ENCODE results near the gene SV2C.
A peak's percentile ranks its signal among the peaks of the same experiment; 100 is the strongest.
"Not testable (repeated sequence)": the region's sequence is repeated elsewhere in the genome, so short reads cannot be mapped to it uniquely, and the experiment has no call there.

The SV2C gene

DNA sequence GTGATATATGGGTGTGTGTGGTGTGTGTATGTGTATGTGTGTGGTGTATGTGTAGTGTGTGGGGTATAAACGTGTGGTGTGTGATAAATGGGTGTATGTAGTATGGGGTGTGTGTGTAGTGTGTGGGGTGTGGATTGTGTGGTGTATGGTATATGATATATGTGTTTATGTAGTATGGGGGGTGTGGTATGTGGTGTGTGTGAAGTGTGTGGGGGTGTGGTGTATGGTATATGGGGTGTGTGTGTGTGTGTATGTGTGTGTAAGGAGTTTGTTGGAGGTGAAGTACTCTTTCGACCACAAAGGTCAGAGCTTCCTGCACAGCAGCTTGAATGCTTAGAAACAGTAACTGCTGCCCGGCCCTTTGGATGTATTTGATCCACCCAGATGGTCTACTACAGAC lies 174.7 kb downstream of the SV2C start:
- DNase-seq, result no peak

DNA sequence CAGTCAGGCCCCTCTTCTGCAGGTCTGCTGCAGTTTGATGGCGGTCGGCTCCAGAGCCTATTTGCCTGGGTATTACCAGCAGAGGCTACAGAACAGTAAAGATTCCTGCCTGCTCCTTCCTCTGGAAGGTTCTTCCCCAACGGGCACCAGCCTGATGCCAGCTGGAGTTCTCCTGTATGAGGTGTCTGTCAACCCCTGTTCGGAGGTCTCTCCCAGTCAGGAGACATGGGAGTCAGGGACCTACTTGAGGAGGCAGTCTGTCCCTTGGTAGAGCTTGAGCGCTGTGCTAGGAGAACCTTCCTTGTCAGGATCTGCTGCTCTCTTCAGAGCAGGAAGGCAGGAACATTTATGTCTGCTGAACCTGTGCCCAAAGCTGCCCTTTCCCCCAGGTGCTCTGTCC lies 181.5 kb downstream of the SV2C start:
- DNase-seq, result no peak

DNA sequence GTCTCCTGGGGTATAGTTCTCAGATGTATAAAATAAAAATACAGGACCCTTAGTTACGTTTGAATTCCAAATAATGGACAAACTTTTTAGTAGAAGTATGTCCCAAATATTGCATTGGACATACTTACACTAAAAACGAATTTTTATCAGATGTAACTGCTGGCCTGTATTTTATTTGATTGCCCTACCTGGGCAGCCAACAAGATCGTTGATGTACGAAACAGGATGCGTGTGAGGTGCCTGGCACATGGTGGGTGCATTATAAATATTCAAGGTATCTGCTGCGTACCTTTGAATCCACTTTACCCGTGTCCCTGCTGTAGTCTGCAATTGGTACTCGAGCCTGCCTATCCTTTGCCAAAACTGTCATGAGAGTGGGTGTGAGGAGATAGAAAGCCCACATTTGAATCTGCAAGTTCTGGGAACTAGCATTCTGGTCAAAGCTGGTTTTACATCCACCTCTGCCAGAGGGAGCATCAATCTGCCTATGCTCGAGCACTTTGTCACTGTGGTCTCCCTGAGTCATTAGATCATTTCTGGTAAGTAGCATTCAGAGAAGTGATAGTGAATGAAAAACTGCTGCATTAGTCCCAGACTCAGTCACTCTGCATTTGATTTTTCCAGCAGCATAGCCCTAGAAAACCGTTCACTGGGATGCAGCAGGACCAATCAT lies 186.2 kb downstream of the SV2C start:
- DNase-seq, result no peak

DNA sequence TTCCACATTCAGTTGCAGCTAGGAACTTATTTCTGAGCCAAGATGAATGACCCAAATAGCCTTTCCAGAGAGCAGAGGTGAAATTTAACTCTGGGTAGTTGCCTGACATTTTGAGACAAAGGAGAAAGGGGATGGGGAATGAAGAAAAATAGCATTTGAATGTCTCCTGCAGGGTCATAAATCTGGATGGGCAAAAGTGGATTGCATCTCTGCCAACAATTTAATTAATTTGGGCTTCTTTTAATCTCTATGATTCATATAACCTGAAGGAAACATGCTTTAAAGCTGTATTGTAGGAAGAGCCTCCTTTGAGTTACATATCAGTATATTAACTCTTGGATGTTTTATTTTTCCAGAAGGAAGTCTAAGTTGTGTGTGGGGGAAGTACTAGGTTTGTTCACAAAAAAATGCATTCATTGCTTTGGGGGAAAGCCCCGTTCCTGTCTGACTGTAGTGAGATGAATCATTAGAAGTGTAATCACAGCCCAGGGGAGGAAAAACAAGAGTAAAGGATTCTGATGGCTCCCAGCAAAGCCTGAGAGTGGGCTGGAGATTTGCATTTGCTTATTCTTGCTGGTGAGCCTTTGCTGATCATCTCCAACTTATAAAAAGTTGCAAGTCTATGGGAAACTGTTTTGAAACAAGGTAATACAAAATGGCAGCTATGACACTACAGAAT lies 186.9 kb downstream of the SV2C start:
- DNase-seq, result no peak

DNA sequence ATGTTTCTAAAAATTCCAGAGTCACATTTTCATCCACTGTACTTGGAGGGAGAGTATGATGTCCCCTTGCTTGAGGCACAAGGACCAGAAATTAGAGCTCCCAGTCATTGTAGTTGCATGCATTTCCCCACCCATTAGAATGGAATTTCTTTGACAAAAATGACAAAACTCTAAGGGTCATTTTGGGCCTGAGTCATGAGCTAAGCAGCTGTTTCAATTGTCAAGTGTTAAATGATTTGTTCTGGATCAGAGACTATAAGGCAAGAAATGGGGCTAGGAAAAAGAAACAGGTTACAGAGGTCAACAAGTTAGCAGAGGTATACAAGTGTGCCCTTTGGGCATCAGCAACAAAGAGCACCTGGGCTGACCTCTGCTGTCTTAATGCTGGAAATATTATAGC lies 188.7 kb downstream of the SV2C start:
- no peak for DNase-seq

DNA sequence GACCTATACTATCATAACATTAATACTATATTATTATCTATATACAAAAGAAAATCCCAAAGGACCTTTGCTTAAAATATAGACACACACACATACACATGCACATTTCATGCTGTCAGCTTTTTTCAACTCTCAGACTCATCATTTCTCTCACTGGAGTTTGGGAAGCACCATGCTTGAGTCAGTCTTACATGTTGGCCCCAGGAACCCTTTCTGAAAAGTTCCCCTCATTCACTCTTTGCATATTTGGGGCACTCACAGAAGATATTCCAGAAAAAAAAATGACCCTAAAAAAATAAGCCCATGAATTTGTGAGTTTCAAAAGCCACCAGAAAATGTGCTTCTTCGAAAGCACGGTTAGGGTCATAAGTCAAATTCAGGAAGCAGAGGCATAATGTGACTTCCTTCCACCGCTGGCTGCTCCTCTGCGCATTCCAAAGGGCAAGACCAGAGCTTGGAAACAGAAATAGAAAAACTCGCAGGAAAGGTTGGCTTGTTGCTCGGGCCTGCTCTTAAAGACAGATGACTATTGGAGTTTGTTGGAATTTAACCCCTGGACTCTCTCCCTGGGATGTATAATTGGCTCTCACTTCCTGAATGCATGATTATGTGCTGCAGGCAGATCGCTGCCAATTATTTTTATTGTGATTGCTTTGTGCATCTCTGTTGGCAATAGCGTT lies 190.2 kb downstream of the SV2C start:
- no peak for DNase-seq

DNA sequence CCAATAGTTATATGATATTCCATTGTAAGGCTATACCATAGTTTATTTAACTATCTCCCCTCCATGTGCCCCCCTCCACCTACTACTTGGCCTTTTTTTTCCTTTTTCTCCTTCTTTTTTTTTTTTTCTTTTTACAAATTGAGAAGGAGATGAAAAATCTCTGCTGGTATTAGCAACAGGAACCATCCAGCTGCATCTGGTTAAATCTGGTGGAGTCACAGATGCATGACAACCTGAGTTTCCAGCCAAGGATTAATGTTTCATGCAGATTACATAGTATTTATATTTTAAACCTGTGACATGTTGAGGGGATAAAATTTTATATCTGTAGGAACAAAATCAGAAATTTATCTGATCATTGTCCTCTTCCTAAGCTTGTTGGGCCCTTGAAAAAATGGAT lies 191.4 kb downstream of the SV2C start:
- no peak for DNase-seq

DNA sequence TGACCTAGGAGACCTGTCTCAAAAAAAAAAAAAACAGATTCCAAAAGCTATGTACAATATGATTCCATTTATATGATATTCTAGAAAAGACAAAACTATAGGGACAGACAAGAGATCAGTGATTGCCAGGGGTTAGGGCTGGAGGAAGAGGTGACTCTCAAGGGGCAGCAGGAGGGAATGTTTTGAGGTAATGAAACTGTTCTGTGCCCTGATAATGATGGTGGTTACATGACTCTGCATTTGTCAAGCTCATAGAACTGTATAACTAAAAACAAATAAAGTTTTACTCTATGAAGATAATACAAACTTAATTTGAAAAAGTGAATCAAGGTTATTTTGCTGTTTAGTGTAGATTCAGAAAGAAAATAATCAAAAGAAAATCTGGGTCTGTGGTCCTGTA lies 194.6 kb downstream of the SV2C start:
- DNase-seq, result no peak

DNA sequence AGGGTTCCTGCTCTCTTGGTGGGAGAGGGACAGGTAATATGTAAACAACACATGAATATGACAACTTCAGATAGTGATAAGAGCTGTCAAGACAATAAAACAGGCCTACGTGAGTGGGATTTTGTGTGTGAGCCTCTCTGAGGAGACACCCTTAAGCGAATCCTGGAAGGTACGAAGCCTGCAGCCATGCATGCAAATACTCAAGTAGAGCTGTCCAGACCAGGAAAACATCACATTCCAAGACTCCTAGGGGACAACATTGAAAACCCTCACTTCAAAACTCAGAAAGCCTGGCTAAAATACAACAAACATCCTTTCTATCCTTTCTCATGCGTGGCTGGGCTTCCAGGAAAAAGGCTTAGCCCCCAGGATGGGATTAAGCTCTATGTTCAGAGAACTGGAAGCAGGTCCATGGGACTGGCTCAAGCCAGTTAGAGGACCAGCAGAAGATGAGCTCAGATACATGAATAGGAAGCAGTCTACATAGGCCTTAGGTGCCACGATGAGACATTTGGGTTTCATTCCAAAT lies 195.1 kb downstream of the SV2C start:
- DNase-seq, result no peak

DNA sequence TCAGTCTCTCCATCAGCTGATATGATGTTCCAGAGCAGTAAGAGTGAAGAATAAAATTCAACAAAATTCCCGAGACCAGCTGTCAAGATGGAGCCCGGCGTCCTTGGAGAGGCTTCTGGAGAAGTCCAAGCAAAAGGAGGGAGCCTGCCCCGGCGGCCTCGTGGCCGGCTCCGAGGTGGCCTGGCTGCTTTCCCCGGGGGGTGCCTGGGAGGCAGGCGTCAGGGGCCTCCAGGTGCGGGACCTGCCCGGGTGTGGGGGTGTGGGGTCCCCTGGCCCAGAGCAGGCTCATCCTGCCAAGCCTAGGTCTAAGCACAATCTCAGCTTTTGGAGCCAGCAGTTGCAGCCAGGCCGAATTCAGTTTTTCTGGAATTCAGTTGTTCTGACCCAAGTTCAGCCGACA lies 197.3 kb downstream of the SV2C start:
- no peak for DNase-seq

DNA sequence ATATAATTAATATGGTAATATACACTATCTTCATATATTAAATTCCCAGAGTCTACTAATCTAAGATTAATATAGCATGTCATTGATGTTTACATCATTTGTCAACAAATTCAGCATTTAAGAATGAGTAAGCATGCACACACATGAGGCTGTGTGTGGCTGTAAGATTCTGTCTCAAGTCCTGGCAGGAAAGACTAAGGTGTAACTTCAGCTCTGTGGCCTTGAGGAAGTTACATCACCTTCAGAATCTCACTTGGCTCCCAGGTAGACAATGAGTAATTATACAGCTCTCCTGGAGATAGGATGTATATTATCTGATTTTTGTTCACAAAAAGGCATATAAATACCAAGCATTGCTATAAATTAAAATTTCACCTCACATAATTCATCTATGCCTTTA lies 200.5 kb downstream of the SV2C start:
- no peak for DNase-seq

DNA sequence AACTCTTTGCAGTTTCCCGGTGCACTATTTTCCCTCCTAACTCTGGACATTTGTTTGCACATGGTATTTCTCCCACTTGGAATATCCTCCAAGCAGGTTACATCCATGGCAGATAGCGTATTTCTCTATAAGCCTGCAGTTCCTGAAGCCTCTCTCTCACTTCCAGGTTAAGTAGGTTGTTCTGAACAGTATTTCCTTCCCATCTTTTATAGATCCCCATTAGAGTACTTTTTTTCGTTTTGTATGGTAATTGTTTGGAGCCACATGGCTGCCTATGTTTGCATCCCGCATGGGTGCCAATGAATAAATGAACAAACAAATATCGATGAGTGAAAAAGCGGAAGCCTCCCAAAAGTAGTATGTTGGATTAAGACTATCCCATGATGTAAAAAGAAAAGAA lies 206.5 kb downstream of the SV2C start:
- DNase-seq, result no peak

DNA sequence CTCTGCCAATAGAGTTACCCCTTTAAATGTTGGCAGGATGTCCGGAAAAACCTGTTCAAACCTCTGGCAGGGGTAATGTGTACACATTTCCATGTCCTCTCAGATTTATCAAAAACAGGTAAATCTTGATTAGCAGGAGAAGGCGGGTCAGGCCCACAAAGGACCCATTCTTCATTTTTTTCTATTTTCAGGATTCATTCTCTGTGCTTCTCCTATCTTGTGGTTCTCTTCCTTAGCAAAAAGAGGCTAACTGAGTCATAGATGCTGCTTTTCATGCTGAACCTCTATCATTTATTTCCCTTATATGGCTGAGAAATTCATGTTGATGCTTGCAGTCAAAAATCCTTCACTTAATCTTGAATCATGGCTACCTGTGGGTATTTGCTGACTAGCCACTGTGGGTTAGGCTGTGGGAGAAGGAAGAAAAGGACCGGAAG lies 207.2 kb downstream of the SV2C start:
- no peak for DNase-seq

DNA sequence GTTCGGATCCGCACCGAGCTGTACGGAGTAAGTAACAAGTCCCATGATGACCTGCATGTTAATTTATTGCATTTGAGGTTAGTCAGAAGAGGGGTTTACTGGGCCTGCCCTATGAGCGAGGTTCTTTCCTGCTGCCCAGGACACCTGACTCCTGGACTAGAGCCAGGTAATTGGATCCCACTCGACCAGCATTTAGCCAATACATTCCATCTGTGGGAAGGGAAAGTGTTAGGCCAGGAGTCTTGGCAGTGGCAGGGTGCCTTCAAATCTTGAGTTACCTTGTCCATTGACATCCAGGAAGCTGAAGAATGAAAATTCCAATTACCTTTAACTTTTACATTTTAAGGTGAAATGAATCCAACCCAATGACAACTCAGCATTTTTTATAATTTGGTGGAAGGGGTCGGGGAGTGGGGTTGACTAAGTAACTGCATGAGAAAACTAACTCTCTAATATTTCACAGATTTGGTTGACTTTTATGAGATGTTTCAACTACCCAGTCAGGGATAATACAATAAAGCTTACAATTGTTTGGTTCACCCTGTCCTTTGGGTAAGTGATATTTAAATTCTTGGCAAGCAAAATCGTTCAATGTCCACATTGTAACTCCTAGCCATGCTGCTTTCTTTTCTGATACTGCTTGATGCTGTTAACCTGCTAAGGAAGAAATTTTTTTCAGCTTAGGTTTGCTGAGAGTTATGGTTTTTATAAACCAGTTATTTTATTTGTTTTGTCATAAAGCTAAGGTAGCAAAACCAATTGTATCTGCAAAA lies 208.3 kb downstream of the SV2C start:
- no peak for DNase-seq

DNA sequence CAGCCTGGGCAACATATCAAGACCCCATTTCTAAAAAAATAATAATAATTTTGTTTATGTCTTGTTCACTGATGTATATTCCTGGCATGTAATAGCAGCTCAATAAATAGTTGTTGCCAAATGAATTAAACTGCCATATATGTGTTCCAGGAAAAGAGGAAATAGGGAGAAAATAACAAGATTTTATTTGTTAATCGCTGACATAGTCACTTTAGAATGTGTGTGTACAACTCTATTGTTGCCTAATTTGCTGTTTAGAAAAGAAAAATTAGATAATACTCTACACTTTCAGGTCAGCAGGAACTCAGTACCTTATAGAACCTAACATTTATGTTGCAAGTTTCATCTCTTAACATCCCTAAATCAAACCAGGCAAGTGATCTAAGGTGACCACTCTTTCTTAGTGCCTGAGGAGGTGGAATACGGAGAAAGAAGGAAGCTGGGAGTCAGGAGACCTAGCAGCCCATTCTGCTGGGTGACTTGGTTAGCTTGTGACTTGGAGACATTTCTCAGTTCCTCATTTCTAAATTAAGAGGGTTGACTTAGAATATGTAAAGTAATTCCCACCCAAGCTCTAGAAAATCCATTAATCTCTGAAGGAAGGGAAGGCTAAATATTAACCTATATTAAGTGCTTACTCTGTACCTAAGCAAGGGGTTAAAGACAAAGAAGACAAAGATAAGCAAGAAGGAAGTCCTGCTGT lies 209.6 kb downstream of the SV2C start:
- no peak for DNase-seq

DNA sequence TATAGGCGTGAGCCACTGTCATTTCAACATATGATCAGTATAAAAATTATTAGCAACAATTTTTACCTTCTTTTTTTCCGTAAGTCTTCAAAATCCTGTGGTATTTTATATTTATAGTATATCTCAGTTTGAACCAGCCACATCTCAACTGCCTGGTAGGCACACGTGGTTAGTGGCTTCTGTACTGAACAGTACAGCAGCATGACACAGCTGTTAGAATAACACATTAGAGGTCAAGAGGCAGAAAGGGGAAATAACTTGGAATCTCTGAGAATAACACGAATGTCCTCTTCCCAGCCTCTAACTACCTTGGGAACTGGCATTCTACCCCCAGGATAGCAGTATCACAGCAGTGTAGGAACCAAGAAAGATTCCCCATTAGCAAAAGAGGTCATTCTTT lies 211.4 kb downstream of the SV2C start:
- no peak for DNase-seq

DNA sequence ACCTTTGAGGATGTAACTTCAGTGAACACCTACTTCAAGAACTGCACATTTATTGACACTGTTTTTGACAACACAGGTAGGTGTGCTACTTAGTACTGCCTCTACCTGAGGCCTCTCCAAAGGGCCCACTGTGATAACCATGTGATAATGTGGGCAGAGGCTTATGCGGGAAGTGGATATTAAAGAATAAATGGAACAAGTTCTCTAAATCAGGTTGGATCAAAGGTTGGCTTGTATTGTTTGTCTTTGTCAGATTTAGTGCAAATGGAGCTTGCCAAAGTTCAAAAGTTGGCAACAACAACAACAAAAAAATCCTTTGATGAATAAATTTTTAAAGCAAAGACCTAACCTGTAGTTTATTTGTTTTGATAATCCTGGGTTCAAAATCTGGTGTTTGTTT lies 215.7 kb downstream of the SV2C start:
- DNase-seq, result no peak

DNA sequence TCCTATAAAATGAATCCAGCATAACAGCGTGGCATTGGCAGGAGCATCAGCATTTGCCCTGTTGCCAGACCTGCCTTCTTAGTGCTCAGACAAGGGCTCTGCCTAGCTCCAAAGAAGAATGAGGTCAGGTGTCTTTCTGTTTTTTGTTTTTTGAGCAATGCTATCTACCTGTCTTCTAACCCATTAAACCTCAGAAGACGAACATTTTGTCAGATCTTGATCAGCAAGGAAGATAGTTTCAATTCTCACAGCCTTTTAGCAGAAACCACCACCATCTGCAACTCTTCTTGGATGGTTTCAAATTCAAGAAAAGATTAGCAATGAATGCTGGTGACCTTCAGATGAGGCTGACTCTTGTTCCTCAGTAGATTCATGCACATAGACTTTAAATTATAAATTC lies 216.4 kb downstream of the SV2C start:
- no peak for DNase-seq

DNA sequence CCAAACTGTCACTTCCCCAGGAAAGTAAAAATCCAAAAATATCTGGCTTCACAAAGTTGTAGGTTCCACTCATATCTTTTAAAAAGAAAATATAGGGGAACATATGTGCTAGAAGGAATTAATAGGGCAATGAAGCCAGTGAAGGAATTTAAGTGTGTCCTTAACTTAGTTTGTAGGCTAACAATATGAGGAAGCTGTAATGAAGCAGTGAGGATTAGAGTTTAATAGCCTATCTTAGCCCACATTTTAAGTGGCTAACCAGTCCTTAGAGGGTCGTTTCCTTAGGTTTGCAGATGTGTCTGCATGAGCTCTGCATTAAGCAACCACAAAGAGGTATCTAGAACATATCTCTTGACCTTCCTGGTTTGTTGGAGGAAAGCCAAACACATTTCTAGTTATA lies 218.7 kb downstream of the SV2C start:
- not testable (repeated sequence) for DNase-seq

DNA sequence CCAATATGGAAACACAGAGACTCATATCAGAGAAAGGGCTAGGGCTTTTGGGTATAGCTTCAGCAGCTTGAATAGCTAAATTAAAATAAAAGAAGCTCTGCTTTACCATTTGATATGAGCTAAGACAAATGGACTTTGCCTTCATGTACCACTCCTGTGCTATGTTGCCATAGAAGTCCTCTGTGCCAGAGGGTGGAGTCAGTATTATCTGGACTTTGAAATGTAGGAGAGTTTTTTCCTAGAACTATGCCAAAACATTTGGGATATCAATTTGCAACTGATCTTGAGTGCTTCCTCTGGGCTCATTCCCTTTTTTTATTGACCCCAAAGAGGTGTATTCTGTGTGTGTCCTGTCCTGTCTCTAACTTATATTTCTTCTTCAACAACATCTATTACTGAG lies 219.5 kb downstream of the SV2C start:
- not testable (repeated sequence) for DNase-seq

DNA sequence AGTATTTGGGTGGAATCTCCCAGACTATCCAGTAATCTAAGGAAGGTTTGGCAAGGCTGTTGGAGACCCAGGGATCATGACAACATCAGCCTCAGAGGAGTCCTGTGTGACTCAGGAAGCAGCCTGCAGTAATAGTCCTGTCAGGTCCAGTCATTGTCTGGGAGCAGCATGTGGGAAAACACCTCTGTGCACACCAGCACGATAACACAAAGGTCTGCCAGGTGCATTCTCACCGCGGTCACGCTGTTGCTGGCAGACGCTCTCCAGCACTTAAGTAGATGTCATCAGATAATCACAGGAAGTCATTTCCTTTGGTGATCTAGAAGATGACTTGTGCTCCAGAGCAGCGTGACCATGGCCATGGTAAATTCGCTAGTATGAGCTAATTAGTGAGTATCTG lies 220.7 kb downstream of the SV2C start:
- DNase-seq, result peak; percentile 12 to 22

DNA sequence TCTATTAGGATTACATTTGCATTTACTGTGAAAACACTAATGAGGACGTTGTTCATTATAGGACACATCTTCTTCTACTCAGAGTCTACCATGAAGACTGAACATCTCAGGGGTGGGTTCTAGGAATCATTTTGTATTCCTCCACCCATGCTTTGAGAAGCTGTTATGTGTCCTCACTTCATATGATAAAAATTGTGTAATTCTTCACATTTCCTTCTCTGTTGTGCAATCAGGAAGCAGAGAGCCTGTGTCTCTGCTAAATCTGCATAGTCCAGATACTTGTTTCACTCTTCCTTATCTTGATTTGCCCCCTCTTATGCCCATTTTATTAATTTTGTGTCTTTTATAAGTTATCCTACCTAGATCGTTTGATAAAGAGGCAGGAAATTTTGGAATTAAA lies 222.1 kb downstream of the SV2C start:
- DNase-seq, result no peak

DNA sequence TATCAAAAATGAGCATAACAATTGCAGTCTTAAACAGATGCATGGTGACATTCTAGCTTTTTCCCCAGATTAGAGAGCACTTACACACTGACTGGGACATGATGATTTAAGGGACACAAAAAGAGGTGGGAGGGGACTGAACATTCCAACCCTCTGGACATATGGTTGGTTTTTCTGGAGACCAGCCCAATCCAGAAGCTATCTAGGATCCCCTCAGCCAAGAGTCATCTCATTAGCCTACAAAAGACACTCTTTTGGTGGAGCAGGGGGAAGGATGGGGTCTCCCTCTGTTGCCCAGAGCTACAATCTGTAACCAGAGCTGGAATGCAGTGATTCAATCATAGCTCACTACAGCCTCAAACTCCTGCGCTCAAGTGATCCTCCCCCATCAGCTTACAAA lies 222.6 kb downstream of the SV2C start:
- no peak for DNase-seq

Data from NCI-H1930 (cell line).